Measurements from ENCODE around the gene NFATC4. TPM values are rescaled to one million over a fixed set of nuclear protein-coding genes. Genes with fewer than 3 reads are reported as not detected.

Gene NFATC4
- total and polyA plus RNA-seq, 10 of the 15 experiments (the other 5 are each of a cell fraction or from before 2014, with no cell fraction given) = 0.97 to 14.3 (median 4.9) TPM

- no peaks in the 10 kb centered on the region for H3K36me3 ChIP-seq (ENCODE audit: control insufficient read depth in 2 of 2, insufficient read depth in 2 of 2, low read length in 1 of 2)
- CTCF ChIA-PET = interaction anchor here (0.8 to 4.4 kb wide), 4 partner anchors 36 to 62 kb away, joined by 3 to 22 read pairs (median 8); partner anchors contain the start of genes CBLN3 and KHNYN
- RAD21 ChIA-PET (ENCODE audit: unreplicated experiment) = interaction anchor here (1.0 to 2.1 kb wide), 2 partner anchors 36 to 63 kb away, joined by 6 to 7 read pairs; no protein-coding TSS in a partner anchor
- no peaks in the 10 kb centered on the region for H4K20me1 ChIP-seq (ENCODE audit: control insufficient read depth, insufficient read depth)
- H3K4me1 ChIP-seq (ENCODE audit: control insufficient read depth, insufficient read depth, low read length) = peaks cover 16% of the 10 kb centered on the region
- no TSS peak for BruUV-seq (replicated peaks)
- no peaks in the 10 kb centered on the region for H3K9me3 ChIP-seq (replicated peaks; ENCODE audit: control insufficient read depth, insufficient read depth, low read length)
- peak overlapping the region; percentile 60; the same call in 1 of the 2 replicates for H3K9ac ChIP-seq (ENCODE audit: control insufficient read depth, insufficient read depth, low read length)
- intact Hi-C loops (cut with micrococcal nuclease; ENCODE audit: unreplicated experiment) = loop anchor here (5.0 kb wide), 2 partner anchors 36 to 44 kb away; no protein-coding TSS in a partner anchor
- WGBS (ENCODE audit: insufficient coverage, insufficient replicate concordance, low lambda C conversion rate, missing lambda C conversion rate) = 4% methylated on average over 25 of the region's 52 CpGs
- FAIRE-seq = no peak
- H3K27ac ChIP-seq (ENCODE audit: control insufficient read depth, insufficient read depth) = no peak overlapping the region
- ATAC-seq = peak; percentile 1; the same call in 2 of the 3 replicates
- peak overlapping the region; percentile 74; the same call in 1 of the 2 replicates for H3K4me2 ChIP-seq (ENCODE audit: control insufficient read depth, insufficient read depth)
- no peak overlapping the region for H2AFZ ChIP-seq (ENCODE audit: control insufficient read depth, low read depth, low read length)
- in situ Hi-C loops (cut with MboI) = loop anchor here (5.0 kb wide), 1 partner anchor 64 kb away; no protein-coding TSS in a partner anchor
- H3K27me3 ChIP-seq (replicated peaks in 1 of 2; ENCODE audit: control insufficient read depth in 2 of 2, insufficient read depth in 2 of 2, low read length in 1 of 2) = peaks cover 1 to 6% of the 10 kb centered on the region in 2 experiments
- SMC1A ChIA-PET (ENCODE audit: uncharacterized antibody, unreplicated experiment) = interaction anchor here (0.9 to 1.4 kb wide), 3 partner anchors 11 to 63 kb away, joined by 3 to 4 read pairs (median 3); partner anchors contain the start of gene KHNYN
- DNase-seq (ENCODE audit: low read depth, low spot score) = no peak
- peak overlapping the region; percentile 51 for H3K4me3 ChIP-seq
- no peaks in the 10 kb centered on the region for H3K79me2 ChIP-seq (ENCODE audit: control insufficient read depth, insufficient read depth, low read length)
- POLR2A ChIA-PET = interaction anchor here (0.7 to 1.4 kb wide), 3 partner anchors 13 to 121 kb away, joined by 3 to 13 read pairs (median 6); partner anchors contain the start of genes CBLN3 and KHNYN
- TF ChIP-seq ATF7 (IDR thresholded peaks at IDR 0.05; ENCODE audit: low read depth) (0 out of 2 replicates have a peak, but pooled peaks have one; percentile 20), NKRF (conservative IDR thresholded peaks at IDR 0.05) (no peak), PBX3 (IDR thresholded peaks at IDR 0.05; ENCODE audit: insufficient replicate concordance, low read depth, low read length) (no peak), MXI1 (IDR thresholded peaks at IDR 0.05; ENCODE audit: low read depth, low read length) (peak; percentile 38), ZNF207 (IDR thresholded peaks at IDR 0.05; ENCODE audit: borderline replicate concordance) (0 out of 2 replicates have a peak, but pooled peaks have one; percentile 59), IKZF2 (IDR thresholded peaks at IDR 0.05) (peak in 1 of 2 experiments; percentile 15; a peak in 1 of 4 replicates), POLR2AphosphoS5 (IDR thresholded peaks at IDR 0.05; ENCODE audit: low read length) (peak; percentile 57; the same call in 1 of the 2 replicates), TCF3 (IDR thresholded peaks at IDR 0.05; ENCODE audit: borderline replicate concordance, insufficient read depth, low read depth, low read length) (0 out of 2 replicates have a peak, but pooled peaks have one; percentile 9), PML (IDR thresholded peaks at IDR 0.05; ENCODE audit: low read length) (no peak), FOS (IDR thresholded peaks at IDR 0.05; ENCODE audit: borderline replicate concordance, extremely low read depth, insufficient read length) (no peak), EGR1 (IDR thresholded peaks at IDR 0.05; ENCODE audit: borderline replicate concordance in 1 of 2, low read depth in 2 of 2, low read length in 2 of 2) (peak in 1 of 2 experiments; percentile 86; a peak in 2 of 3 replicates), CEBPB (IDR thresholded peaks at IDR 0.05; ENCODE audit: borderline replicate concordance in 1 of 2, low read depth in 2 of 2, low read length in 2 of 2) (no peak), KLF5 (IDR thresholded peaks at IDR 0.05; ENCODE audit: partially characterized antibody) (peak; percentile 41), POLR2AphosphoS2 (IDR thresholded peaks at IDR 0.05; ENCODE audit: low read depth, low read length) (no peak), YY1 (IDR thresholded peaks at IDR 0.05; ENCODE audit: low read depth, low read length) (peak; percentile 56; the same call in 1 of the 2 replicates), GATAD2B (conservative IDR thresholded peaks at IDR 0.05; ENCODE audit: low read depth) (peak; percentile 93), BMI1 (IDR thresholded peaks at IDR 0.05; ENCODE audit: borderline replicate concordance) (peak; percentile 77; the same call in 1 of the 2 replicates), MEF2B (IDR thresholded peaks at IDR 0.05; ENCODE audit: partially characterized antibody, poor library complexity, severe bottlenecking) (peak; percentile 31)
These were observed 723 bp downstream of the NFATC4 start for GRCh38 chr14:24368562-24369252.
